ENCODE measurements around the gene CCDC146.

Gene CCDC146

DNA sequence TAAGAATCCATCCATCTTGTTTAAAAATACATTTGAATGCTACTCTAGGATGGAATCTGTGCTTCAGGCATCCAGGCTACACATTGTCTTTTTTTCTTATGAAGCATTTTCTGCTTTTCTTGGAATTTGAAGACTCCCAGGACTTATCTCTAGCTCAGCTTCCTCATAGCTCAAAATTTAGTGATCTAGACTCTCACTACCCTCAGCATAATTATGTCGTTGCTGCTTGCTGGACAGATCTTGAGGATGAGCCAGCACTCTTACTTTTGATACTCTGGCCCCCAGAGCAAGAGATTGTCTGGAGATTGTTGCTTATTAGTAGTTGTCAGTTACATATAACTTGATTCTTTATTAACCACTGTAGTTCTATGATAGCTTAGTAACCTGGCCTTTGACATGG is 160.5 kb downstream of the CCDC146 start:
- no peaks in the 10 kb centered on the region for H3K4me1 ChIP-seq (ENCODE audit: control insufficient read depth, insufficient read depth, low read length)
- no peaks in the 10 kb centered on the region for H3K27me3 ChIP-seq (ENCODE audit: control insufficient read depth, insufficient read depth, low read length, poor library complexity, severe bottlenecking)
- H3K36me3 ChIP-seq (ENCODE audit: control insufficient read depth, insufficient read depth, low read length): no peaks in the 10 kb centered on the region
- WGBS, 2 experiments: 88 to 95% methylated on average over 1 of the region's 1 CpG
- H3K4me3 ChIP-seq (ENCODE audit: insufficient read depth, low read depth, low read length): no peak overlapping the region
- H3K27ac ChIP-seq (ENCODE audit: insufficient read depth, low read depth, low read length, poor library complexity, severe bottlenecking): no peak overlapping the region
- H3K9me3 ChIP-seq (ENCODE audit: control insufficient read depth, low read length): no peaks in the 10 kb centered on the region

DNA sequence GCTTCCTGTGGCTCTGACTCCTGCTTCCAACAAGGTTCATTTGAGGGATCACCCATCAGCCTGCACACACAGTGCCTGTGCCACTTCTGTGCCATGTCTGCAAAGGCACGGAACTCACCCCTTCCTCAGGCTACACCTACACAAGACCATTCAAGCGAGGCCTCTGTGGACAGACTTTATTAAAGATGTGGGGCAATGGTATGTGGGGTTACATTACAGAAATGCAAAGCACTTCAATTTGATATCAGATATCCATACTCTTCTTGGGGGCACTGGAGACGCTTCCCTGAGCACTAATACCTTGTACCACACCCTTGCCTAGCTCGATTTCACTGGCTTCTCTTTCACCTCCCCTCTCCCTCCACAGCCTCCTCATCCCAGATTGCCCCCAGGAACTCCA is 161.6 kb downstream of the CCDC146 start:
- Histone ChIP-seq H3K4me1 (ENCODE audit: control insufficient read depth, insufficient read depth, low read length) (no peaks in the 10 kb centered on the region), H3K27me3 (ENCODE audit: control insufficient read depth, insufficient read depth, low read length, poor library complexity, severe bottlenecking) (no peaks in the 10 kb centered on the region), H3K36me3 (ENCODE audit: control insufficient read depth, insufficient read depth, low read length) (no peaks in the 10 kb centered on the region), H3K9me3 (ENCODE audit: control insufficient read depth, low read length) (no peaks in the 10 kb centered on the region), H3K27ac (ENCODE audit: insufficient read depth, low read depth, low read length, poor library complexity, severe bottlenecking) (no peak overlapping the region), H3K4me3 (ENCODE audit: insufficient read depth, low read depth, low read length) (no peak overlapping the region)
- 93 to 95% methylated on average over 3 to 4 of the region's 4 CpGs for WGBS, 2 experiments

- 87 to 94% methylated on average over 2 of the region's 2 CpGs for WGBS, 2 experiments
- Histone ChIP-seq H3K27me3 (ENCODE audit: control insufficient read depth, insufficient read depth, low read length, poor library complexity, severe bottlenecking) (no peaks in the 10 kb centered on the region), H3K27ac (ENCODE audit: insufficient read depth, low read depth, low read length, poor library complexity, severe bottlenecking) (no peak overlapping the region), H3K9me3 (ENCODE audit: control insufficient read depth, low read length) (no peaks in the 10 kb centered on the region), H3K36me3 (ENCODE audit: control insufficient read depth, insufficient read depth, low read length) (no peaks in the 10 kb centered on the region), H3K4me1 (ENCODE audit: control insufficient read depth, insufficient read depth, low read length) (no peaks in the 10 kb centered on the region), H3K4me3 (ENCODE audit: insufficient read depth, low read depth, low read length) (no peak overlapping the region)
These were observed 162.2 kb downstream of the CCDC146 start for GRCh38 chr7:77284616-77285015.

GRCh38 chr7:77288676-77289320 is 166.4 kb downstream of the CCDC146 start:
- no peak overlapping the region for H3K4me3 ChIP-seq (ENCODE audit: insufficient read depth, low read depth, low read length)
- WGBS, 2 experiments: 89 to 90% methylated on average over 7 of the region's 7 CpGs

DNA sequence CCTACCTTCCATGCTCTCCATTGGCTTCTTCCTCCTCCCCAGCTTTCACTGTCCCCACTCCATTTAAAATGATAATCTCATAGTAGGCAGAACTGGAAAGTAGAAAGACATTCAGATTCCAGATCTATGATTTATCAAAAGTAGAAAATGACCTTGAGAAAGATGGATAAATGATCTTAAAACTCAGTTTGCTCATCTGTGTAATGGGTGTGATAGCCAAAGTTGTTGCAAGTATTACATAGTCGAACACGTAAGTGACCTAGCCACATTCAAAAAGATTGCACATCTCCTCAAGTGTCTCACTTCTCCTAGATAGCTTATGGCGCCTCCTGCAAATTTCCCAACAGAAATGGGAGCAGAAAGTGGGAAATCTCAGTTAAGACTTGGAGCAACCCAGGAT is 167.0 kb downstream of the CCDC146 start:
- WGBS, 2 experiments: 90 to 98% methylated on average over 3 of the region's 3 CpGs
- Histone ChIP-seq H3K36me3 (ENCODE audit: control insufficient read depth, insufficient read depth, low read length) (no peaks in the 10 kb centered on the region), H3K4me3 (ENCODE audit: insufficient read depth, low read depth, low read length) (no peak overlapping the region), H3K27ac (ENCODE audit: insufficient read depth, low read depth, low read length, poor library complexity, severe bottlenecking) (no peak overlapping the region), H3K4me1 (ENCODE audit: control insufficient read depth, insufficient read depth, low read length) (no peaks in the 10 kb centered on the region), H3K27me3 (ENCODE audit: control insufficient read depth, insufficient read depth, low read length, poor library complexity, severe bottlenecking) (no peaks in the 10 kb centered on the region), H3K9me3 (ENCODE audit: control insufficient read depth, low read length) (no peaks in the 10 kb centered on the region)

More at GRCh38 chr7:77288676-77289320, 166.4 kb downstream of the CCDC146 start:
- Histone ChIP-seq H3K36me3 (ENCODE audit: control insufficient read depth, insufficient read depth, low read length) (no peaks in the 10 kb centered on the region), H3K27me3 (ENCODE audit: control insufficient read depth, insufficient read depth, low read length, poor library complexity, severe bottlenecking) (no peaks in the 10 kb centered on the region), H3K27ac (ENCODE audit: insufficient read depth, low read depth, low read length, poor library complexity, severe bottlenecking) (no peak overlapping the region), H3K4me1 (ENCODE audit: control insufficient read depth, insufficient read depth, low read length) (no peaks in the 10 kb centered on the region), H3K9me3 (ENCODE audit: control insufficient read depth, low read length) (no peaks in the 10 kb centered on the region)

- Histone ChIP-seq H3K4me1 (ENCODE audit: control insufficient read depth, insufficient read depth, low read length) (no peaks in the 10 kb centered on the region), H3K27me3 (ENCODE audit: control insufficient read depth, insufficient read depth, low read length, poor library complexity, severe bottlenecking) (no peaks in the 10 kb centered on the region), H3K9me3 (ENCODE audit: control insufficient read depth, low read length) (no peaks in the 10 kb centered on the region), H3K27ac (ENCODE audit: insufficient read depth, low read depth, low read length, poor library complexity, severe bottlenecking) (no peak overlapping the region), H3K4me3 (ENCODE audit: insufficient read depth, low read depth, low read length) (no peak overlapping the region), H3K36me3 (ENCODE audit: control insufficient read depth, insufficient read depth, low read length) (no peaks in the 10 kb centered on the region)
These were observed 168.0 kb downstream of the CCDC146 start for GRCh38 chr7:77290425-77290824.

- Histone ChIP-seq H3K9me3 (ENCODE audit: control insufficient read depth, low read length) (no peaks in the 10 kb centered on the region), H3K4me1 (ENCODE audit: control insufficient read depth, insufficient read depth, low read length) (no peaks in the 10 kb centered on the region), H3K36me3 (ENCODE audit: control insufficient read depth, insufficient read depth, low read length) (no peaks in the 10 kb centered on the region), H3K27ac (ENCODE audit: insufficient read depth, low read depth, low read length, poor library complexity, severe bottlenecking) (no peak overlapping the region), H3K27me3 (ENCODE audit: control insufficient read depth, insufficient read depth, low read length, poor library complexity, severe bottlenecking) (no peaks in the 10 kb centered on the region), H3K4me3 (ENCODE audit: insufficient read depth, low read depth, low read length) (no peak overlapping the region)
- 90 to 94% methylated on average over 3 to 4 of the region's 4 CpGs for WGBS, 2 experiments
These were observed 170.6 kb downstream of the CCDC146 start for GRCh38 chr7:77293046-77293445.

DNA sequence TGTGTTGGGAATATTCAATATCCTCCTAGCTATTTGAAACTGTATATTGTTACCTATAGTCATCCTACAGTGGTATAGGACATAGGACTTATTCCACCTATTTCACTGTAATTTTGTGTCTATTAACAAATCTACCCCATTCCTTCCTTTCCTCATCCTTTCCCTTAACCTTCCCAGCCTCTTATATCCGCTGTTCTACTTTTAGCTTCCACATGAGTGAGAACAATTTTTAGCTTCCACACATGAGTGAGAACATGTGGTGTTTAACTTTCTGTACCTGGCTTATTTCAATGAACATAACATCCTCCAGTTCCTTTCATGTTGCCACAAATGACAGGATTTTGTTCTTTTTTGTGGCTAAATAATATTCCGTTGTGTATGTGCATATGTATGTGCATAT is 173.1 kb downstream of the CCDC146 start:
- Histone ChIP-seq H3K27me3 (ENCODE audit: control insufficient read depth, insufficient read depth, low read length, poor library complexity, severe bottlenecking) (no peaks in the 10 kb centered on the region), H3K27ac (ENCODE audit: insufficient read depth, low read depth, low read length, poor library complexity, severe bottlenecking) (no peak overlapping the region), H3K36me3 (ENCODE audit: control insufficient read depth, insufficient read depth, low read length) (no peaks in the 10 kb centered on the region), H3K4me1 (ENCODE audit: control insufficient read depth, insufficient read depth, low read length) (no peaks in the 10 kb centered on the region), H3K4me3 (ENCODE audit: insufficient read depth, low read depth, low read length) (no peak overlapping the region), H3K9me3 (ENCODE audit: control insufficient read depth, low read length) (no peaks in the 10 kb centered on the region)
- 82 to 92% methylated on average over 2 of the region's 2 CpGs for whole genome bisulfite sequencing, 2 experiments

DNA sequence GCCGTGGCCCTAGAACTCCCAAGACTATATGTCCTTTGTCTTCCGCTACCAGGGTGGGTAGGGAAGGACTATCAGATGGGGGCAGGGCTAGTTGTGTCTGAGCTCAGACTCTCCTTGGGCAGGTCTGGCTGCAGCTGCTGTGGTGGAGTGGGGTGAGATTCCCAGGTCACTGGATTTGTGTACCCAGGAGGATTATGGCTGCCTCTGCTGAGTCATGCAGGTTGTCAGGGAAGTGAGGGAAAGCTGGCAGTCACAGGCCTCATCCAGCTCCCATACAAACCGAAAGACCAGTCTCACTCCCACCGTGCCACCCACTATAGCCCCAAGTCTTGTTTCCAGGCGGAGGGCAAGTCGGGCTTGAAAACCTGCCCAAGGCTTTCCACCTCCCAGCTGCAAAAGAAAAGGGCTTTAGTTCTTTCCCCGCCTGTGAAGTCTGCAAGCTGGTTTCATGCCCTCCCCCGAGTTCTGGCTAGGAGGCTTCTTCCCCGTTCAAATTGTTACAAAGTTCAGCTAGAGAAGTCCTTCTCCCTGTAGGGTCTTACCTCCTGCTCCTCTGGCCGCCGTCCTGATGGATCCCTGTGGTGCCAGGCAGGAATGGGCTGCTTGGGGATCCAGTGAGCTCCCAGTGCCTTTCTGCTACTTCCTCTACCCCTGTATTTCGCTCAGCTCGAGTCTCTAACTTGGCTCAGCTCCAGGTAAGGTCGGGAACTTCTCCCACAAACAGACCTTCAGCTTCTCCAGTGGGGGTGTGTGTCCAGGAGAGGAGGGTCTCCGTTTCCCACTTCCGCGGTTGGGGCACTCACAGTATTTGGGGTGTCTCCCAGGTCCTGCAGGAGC is 184.0 kb downstream of the CCDC146 start:
- H3K4me1 ChIP-seq (ENCODE audit: control insufficient read depth, insufficient read depth, low read length): peaks cover 6% of the 10 kb centered on the region
- H3K27ac ChIP-seq (ENCODE audit: insufficient read depth, low read depth, low read length, poor library complexity, severe bottlenecking): no peak overlapping the region
- H3K9me3 ChIP-seq (ENCODE audit: control insufficient read depth, low read length): no peaks in the 10 kb centered on the region
- WGBS, 2 experiments: 87 to 89% methylated on average over 17 of the region's 17 CpGs
- no peaks in the 10 kb centered on the region for H3K36me3 ChIP-seq (ENCODE audit: control insufficient read depth, insufficient read depth, low read length)
- H3K4me3 ChIP-seq (ENCODE audit: insufficient read depth, low read depth, low read length): no peak overlapping the region
- no peaks in the 10 kb centered on the region for H3K27me3 ChIP-seq (ENCODE audit: control insufficient read depth, insufficient read depth, low read length, poor library complexity, severe bottlenecking)

DNA sequence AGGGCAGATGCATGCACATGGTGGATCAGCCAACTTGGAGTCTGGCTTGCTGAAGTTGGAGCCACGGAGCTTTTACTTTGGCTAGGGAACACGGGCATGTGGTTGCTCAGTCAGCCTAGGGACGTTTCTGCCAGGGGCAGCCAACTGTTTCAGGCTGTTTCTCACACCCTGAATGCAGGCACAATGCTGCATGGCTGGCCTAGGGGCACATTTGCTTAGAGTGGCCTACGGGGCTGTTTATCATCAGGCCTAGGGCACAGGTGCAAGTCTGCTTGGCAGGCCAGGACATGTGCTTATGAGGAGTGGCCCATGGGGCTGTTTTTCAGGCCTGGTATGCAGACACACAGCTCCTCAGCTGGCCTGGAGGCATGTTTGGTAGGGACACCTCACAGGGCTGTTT is 186.4 kb downstream of the CCDC146 start:
- H3K27ac ChIP-seq (ENCODE audit: insufficient read depth, low read depth, low read length, poor library complexity, severe bottlenecking): no peak overlapping the region
- WGBS, 2 experiments: 91 to 92% methylated on average over 4 of the region's 4 CpGs

More for the DNA sequence above, 186.4 kb downstream of the CCDC146 start:
- H3K27me3 ChIP-seq (ENCODE audit: control insufficient read depth, insufficient read depth, low read length, poor library complexity, severe bottlenecking): no peaks in the 10 kb centered on the region
- H3K4me3 ChIP-seq (ENCODE audit: insufficient read depth, low read depth, low read length): no peak overlapping the region
- H3K9me3 ChIP-seq (ENCODE audit: control insufficient read depth, low read length): no peaks in the 10 kb centered on the region
- H3K36me3 ChIP-seq (ENCODE audit: control insufficient read depth, insufficient read depth, low read length): no peaks in the 10 kb centered on the region
- H3K4me1 ChIP-seq (ENCODE audit: control insufficient read depth, insufficient read depth, low read length): peaks cover 6% of the 10 kb centered on the region
